ENCODE data around the gene NEK5.

DNA sequence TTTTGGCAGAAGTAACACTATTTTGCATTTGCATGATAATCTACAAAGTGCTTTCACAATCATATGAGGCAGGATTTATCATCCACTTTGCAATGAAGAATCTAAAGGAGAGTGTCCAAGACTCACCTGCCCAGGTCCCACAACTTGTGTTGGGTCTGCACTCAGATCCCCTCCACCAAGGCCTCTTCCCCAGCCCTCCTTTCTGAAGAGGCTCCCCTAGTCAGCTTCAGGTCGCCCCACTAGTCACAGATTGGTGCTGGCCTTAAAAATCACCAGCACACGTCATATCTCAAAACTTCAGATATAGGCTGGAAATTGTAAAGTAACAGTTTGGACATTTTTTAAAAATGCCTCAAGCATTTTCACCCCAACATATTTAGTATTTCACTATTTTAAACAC, 135.2 kb downstream of the NEK5 start:
- TF ChIP-seq, protein P1, sequence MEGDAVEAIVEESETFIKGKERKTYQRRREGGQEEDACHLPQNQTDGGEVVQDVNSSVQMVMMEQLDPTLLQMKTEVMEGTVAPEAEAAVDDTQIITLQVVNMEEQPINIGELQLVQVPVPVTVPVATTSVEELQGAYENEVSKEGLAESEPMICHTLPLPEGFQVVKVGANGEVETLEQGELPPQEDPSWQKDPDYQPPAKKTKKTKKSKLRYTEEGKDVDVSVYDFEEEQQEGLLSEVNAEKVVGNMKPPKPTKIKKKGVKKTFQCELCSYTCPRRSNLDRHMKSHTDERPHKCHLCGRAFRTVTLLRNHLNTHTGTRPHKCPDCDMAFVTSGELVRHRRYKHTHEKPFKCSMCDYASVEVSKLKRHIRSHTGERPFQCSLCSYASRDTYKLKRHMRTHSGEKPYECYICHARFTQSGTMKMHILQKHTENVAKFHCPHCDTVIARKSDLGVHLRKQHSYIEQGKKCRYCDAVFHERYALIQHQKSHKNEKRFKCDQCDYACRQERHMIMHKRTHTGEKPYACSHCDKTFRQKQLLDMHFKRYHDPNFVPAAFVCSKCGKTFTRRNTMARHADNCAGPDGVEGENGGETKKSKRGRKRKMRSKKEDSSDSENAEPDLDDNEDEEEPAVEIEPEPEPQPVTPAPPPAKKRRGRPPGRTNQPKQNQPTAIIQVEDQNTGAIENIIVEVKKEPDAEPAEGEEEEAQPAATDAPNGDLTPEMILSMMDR (IDR thresholded peaks at IDR 0.05; ENCODE audit: insufficient read depth, low read depth, low read length), result no peak
- no peak for TF ChIP-seq EZH2 (IDR thresholded peaks at IDR 0.05; ENCODE audit: insufficient read depth, low read length)

Data from astrocyte (in vitro differentiated cells and primary cell).